Measurements from ENCODE around the gene ATXN7L1. TPM values are rescaled to one million over a fixed set of nuclear protein-coding genes. Genes with fewer than 3 reads are reported as not detected.
"Not testable (repeated sequence)": the region's sequence is repeated elsewhere in the genome, so short reads cannot be mapped to it uniquely, and the experiment has no call there.

The ATXN7L1 gene
- total RNA-seq, 1 donor from 2014 or later: 16.2 TPM

- intact Hi-C loops (cut with DNase I): no loop called here
- Histone ChIP-seq H3K36me3 (no peaks in the 10 kb centered on the region), H3K4me1 (peaks cover 17% of the 10 kb centered on the region)
These were observed 85.4 kb downstream of the ATXN7L1 start for GRCh38 chr7:105790996-105791395.

GRCh38 chr7:105790452-105790851 lies 85.9 kb downstream of the ATXN7L1 start:
- H3K9me3 ChIP-seq; H3K27ac ChIP-seq; H3K27me3 ChIP-seq; intact Hi-C loops (cut with DNase I); H3K36me3 ChIP-seq; H3K4me3 ChIP-seq; DNase-seq (ENCODE audit: extremely low spot score in 2 of 2): not testable (repeated sequence)
- peaks cover 13% of the 10 kb centered on the region for H3K4me1 ChIP-seq

More at GRCh38 chr7:105790996-105791395, 85.4 kb downstream of the ATXN7L1 start:
- TF ChIP-seq CTCF (IDR thresholded peaks at IDR 0.05) (no peak), POLR2AphosphoS5 (IDR thresholded peaks at IDR 0.05; ENCODE audit: insufficient read depth in 1 of 2, low read depth in 1 of 2) (no peak), POLR2A (IDR thresholded peaks at IDR 0.05) (no peak)
- H3K27me3 ChIP-seq: no peaks in the 10 kb centered on the region
- H3K9me3 ChIP-seq: no peaks in the 10 kb centered on the region
- H3K4me3 ChIP-seq: no peak overlapping the region
- no peak for DNase-seq (ENCODE audit: extremely low spot score in 2 of 2)
- H3K27ac ChIP-seq: no peak overlapping the region

- no peak overlapping the region for H3K27ac ChIP-seq
- H3K36me3 ChIP-seq: no peaks in the 10 kb centered on the region
- no peaks in the 10 kb centered on the region for H3K4me1 ChIP-seq
- TF ChIP-seq CTCF (IDR thresholded peaks at IDR 0.05): no peak
- no peak for TF ChIP-seq POLR2AphosphoS5 (IDR thresholded peaks at IDR 0.05; ENCODE audit: insufficient read depth in 1 of 2, low read depth in 1 of 2)
- TF ChIP-seq POLR2A (IDR thresholded peaks at IDR 0.05): no peak
- no peak overlapping the region for H3K4me3 ChIP-seq
- H3K27me3 ChIP-seq: no peaks in the 10 kb centered on the region
- no peak for DNase-seq (ENCODE audit: extremely low spot score in 2 of 2)
- intact Hi-C loops (cut with DNase I): no loop called here
- H3K9me3 ChIP-seq: no peaks in the 10 kb centered on the region
These were observed 87.5 kb downstream of the ATXN7L1 start for GRCh38 chr7:105788816-105789349.

DNA sequence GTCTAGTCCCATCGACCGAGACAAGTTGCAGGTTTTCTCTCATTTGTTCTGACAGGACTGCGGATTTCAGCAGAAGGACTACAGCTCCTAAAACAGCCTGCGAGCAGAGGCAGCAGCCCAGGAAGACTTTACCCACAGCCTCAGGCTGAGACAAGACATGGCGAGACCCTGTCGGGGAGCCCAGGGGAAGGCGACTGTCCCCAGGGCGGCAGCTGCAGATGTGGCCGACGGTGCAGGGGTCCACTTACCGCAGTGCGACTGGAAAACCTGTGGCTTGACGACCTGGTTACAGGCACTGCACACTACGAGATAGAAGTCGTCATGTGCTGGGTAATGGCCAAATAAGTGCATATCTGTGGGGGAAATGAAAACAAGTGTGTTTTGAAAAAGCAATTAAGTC lies 88.0 kb downstream of the ATXN7L1 start:
- Histone ChIP-seq H3K4me3 (no peak overlapping the region), H3K27me3 (no peaks in the 10 kb centered on the region), H3K36me3 (no peaks in the 10 kb centered on the region), H3K9me3 (no peaks in the 10 kb centered on the region), H3K4me1 (no peaks in the 10 kb centered on the region), H3K27ac (no peak overlapping the region)
- DNase-seq (ENCODE audit: extremely low spot score in 2 of 2): no peak
- TF ChIP-seq CTCF (IDR thresholded peaks at IDR 0.05) (no peak), POLR2A (IDR thresholded peaks at IDR 0.05) (no peak), POLR2AphosphoS5 (IDR thresholded peaks at IDR 0.05; ENCODE audit: insufficient read depth in 1 of 2, low read depth in 1 of 2) (no peak)
- intact Hi-C loops (cut with DNase I): no loop called here

GRCh38 chr7:105787793-105788192 lies 88.6 kb downstream of the ATXN7L1 start:
- intact Hi-C loops (cut with DNase I): no loop called here
- H3K4me3 ChIP-seq: no peak overlapping the region
- TF ChIP-seq POLR2AphosphoS5 (IDR thresholded peaks at IDR 0.05; ENCODE audit: insufficient read depth in 1 of 2, low read depth in 1 of 2) (no peak), CTCF (IDR thresholded peaks at IDR 0.05) (no peak), POLR2A (IDR thresholded peaks at IDR 0.05) (no peak)
- DNase-seq (ENCODE audit: extremely low spot score in 2 of 2): no peak
- H3K4me1 ChIP-seq: no peaks in the 10 kb centered on the region
- no peak overlapping the region for H3K27ac ChIP-seq
- no peaks in the 10 kb centered on the region for H3K9me3 ChIP-seq
- no peaks in the 10 kb centered on the region for H3K27me3 ChIP-seq
- H3K36me3 ChIP-seq: no peaks in the 10 kb centered on the region
